ENCODE measurements around the gene PAK3. TPM values are rescaled to one million over a fixed set of nuclear protein-coding genes. Genes with fewer than 3 reads are reported as not detected.

Gene PAK3
- total RNA-seq, 4 donors from 2014 or later: 0.27 to 0.80 (median 0.77) TPM

GRCh38 chrX:111207851-111208250, 111.9 kb downstream of the PAK3 start:
- intact Hi-C loops (cut with DNase I; ENCODE audit: low total_unique reads): no loop called here
- Histone ChIP-seq H3K36me3 (no peaks in the 10 kb centered on the region), H3K27ac (no peak overlapping the region), H3K4me3 (no peak overlapping the region), H3K4me1 (no peaks in the 10 kb centered on the region), H3K9me3 (no peaks in the 10 kb centered on the region), H3K27me3 (no peaks in the 10 kb centered on the region)
- 79% methylated on average over 8 of the region's 8 CpGs; no CpG with 5 or more reads in 1 of the 2 donors for WGBS, 2 donors (ENCODE audit: low coverage in 1 of 2)
- no peak for DNase-seq
- in situ Hi-C loops (cut with MboI; ENCODE audit: low pct_ligation_motif_present in 1 of 4, low pct_unique_long_range_greater_than_20kb in 1 of 4, low sequenced_read_pairs in 3 of 4): no loop called here
- TF ChIP-seq POLR2A (IDR thresholded peaks at IDR 0.05): no peak
- no peak for TF ChIP-seq CTCF (IDR thresholded peaks at IDR 0.05)
- TF ChIP-seq EP300 (IDR thresholded peaks at IDR 0.05; ENCODE audit: low read depth): no peak
- TF ChIP-seq POLR2AphosphoS5 (IDR thresholded peaks at IDR 0.05): no peak

- Histone ChIP-seq H3K4me1 (no peaks in the 10 kb centered on the region), H3K27me3 (no peaks in the 10 kb centered on the region), H3K27ac (no peak overlapping the region), H3K4me3 (no peak overlapping the region), H3K36me3 (no peaks in the 10 kb centered on the region), H3K9me3 (no peaks in the 10 kb centered on the region)
- WGBS, 2 donors (ENCODE audit: low coverage in 1 of 2): 80 to 100% methylated on average over 1 to 6 of the region's 6 CpGs
- TF ChIP-seq POLR2A (IDR thresholded peaks at IDR 0.05): no peak
- TF ChIP-seq POLR2AphosphoS5 (IDR thresholded peaks at IDR 0.05): no peak
- no peak for TF ChIP-seq CTCF (IDR thresholded peaks at IDR 0.05)
- no peak for TF ChIP-seq EP300 (IDR thresholded peaks at IDR 0.05; ENCODE audit: low read depth)
- no peak for DNase-seq
- intact Hi-C loops (cut with DNase I; ENCODE audit: low total_unique reads) (no loop called here), in situ Hi-C loops (cut with MboI; ENCODE audit: low pct_ligation_motif_present in 1 of 4, low pct_unique_long_range_greater_than_20kb in 1 of 4, low sequenced_read_pairs in 3 of 4) (no loop called here)
These were observed 120.4 kb downstream of the PAK3 start for GRCh38 chrX:111216293-111216801.

GRCh38 chrX:111244235-111244750, 148.3 kb downstream of the PAK3 start:
- intact Hi-C loops (cut with DNase I; ENCODE audit: low total_unique reads) (no loop called here), in situ Hi-C loops (cut with MboI; ENCODE audit: low pct_ligation_motif_present in 1 of 4, low pct_unique_long_range_greater_than_20kb in 1 of 4, low sequenced_read_pairs in 3 of 4) (no loop called here)
- TF ChIP-seq POLR2A (IDR thresholded peaks at IDR 0.05): no peak
- peak; percentile 20 to 37 (median 30) for TF ChIP-seq CTCF (IDR thresholded peaks at IDR 0.05)
- H3K27ac ChIP-seq: no peak overlapping the region
- no peaks in the 10 kb centered on the region for H3K4me1 ChIP-seq
- no peak overlapping the region for H3K4me3 ChIP-seq
- H3K27me3 ChIP-seq: no peaks in the 10 kb centered on the region
- no peak for DNase-seq
- H3K9me3 ChIP-seq: no peaks in the 10 kb centered on the region
- no peaks in the 10 kb centered on the region for H3K36me3 ChIP-seq
- WGBS, 2 donors (ENCODE audit: low coverage in 1 of 2): 35% methylated on average over 2 of the region's 2 CpGs; no CpG with 5 or more reads in 1 of the 2 donors

GRCh38 chrX:111254896-111255693, 159.1 kb downstream of the PAK3 start:
- Histone ChIP-seq H3K4me3 (no peak overlapping the region), H3K9me3 (no peaks in the 10 kb centered on the region), H3K27me3 (no peaks in the 10 kb centered on the region), H3K27ac (no peak overlapping the region), H3K36me3 (no peaks in the 10 kb centered on the region), H3K4me1 (no peaks in the 10 kb centered on the region)
- no peak for TF ChIP-seq POLR2AphosphoS5 (IDR thresholded peaks at IDR 0.05)
- no peak for TF ChIP-seq CTCF (IDR thresholded peaks at IDR 0.05)
- no peak for TF ChIP-seq EP300 (IDR thresholded peaks at IDR 0.05; ENCODE audit: low read depth)
- TF ChIP-seq POLR2A (IDR thresholded peaks at IDR 0.05): no peak
- in situ Hi-C loops (cut with MboI; ENCODE audit: low pct_ligation_motif_present in 1 of 4, low pct_unique_long_range_greater_than_20kb in 1 of 4, low sequenced_read_pairs in 3 of 4) (no loop called here), intact Hi-C loops (cut with DNase I; ENCODE audit: low total_unique reads) (no loop called here)
- DNase-seq: no peak
- WGBS, 2 donors (ENCODE audit: low coverage in 1 of 2): 83 to 90% methylated on average over 2 to 7 of the region's 7 CpGs
